Parathyroid adenoma (tissue), 2 donors: ENCODE results near the gene PIK3R3.

Source experiments
- H2AFZ ChIP-seq: fragments of 300-600 bp; sonication (generic); one replicate; pipeline ENCODE4 v1.7.0; 2017; ENCODE audit warnings: antibody characterized with exemption, mild to moderate bottlenecking
- H3K27ac ChIP-seq: fragments of 300-600 bp; sonication (generic); one replicate; pipeline ENCODE4 v1.7.0; 2017
- H3K27me3 ChIP-seq: fragments of 300-600 bp; sonication (generic); one replicate; pipeline ENCODE4 v1.7.0; 2017; ENCODE audit warnings: low read length; ENCODE audit not compliant: control insufficient read depth, insufficient read depth
- H3K36me3 ChIP-seq: fragments of 300-600 bp; sonication (generic); one replicate; pipeline ENCODE4 v1.7.0; 2017; ENCODE audit warnings: low read length; ENCODE audit not compliant: control insufficient read depth, insufficient read depth
- H3K4me1 ChIP-seq: fragments of 300-600 bp; sonication (generic); one replicate; pipeline ENCODE4 v1.7.0; 2017; ENCODE audit warnings: control low read depth
- H3K4me2 ChIP-seq: fragments of 300-600 bp; sonication (generic); one replicate; pipeline ENCODE4 v1.7.0; 2017; ENCODE audit warnings: low read length
- H3K4me3 ChIP-seq: fragments of 300-600 bp; sonication (generic); one replicate; pipeline ENCODE4 v1.7.0; 2017; ENCODE audit warnings: low read depth, low read length
- H3K79me2 ChIP-seq: fragments of 300-600 bp; sonication (generic); one replicate; pipeline ENCODE4 v1.7.0; 2017; ENCODE audit warnings: control low read depth
- H3K9ac ChIP-seq: fragments of 300-600 bp; sonication (generic); one replicate; pipeline ENCODE4 v1.7.0; 2017; ENCODE audit warnings: mild to moderate bottlenecking
- H3K9me3 ChIP-seq: fragments of 300-600 bp; sonication (generic); one replicate; pipeline ENCODE4 v1.7.0; 2017; ENCODE audit warnings: low read length; ENCODE audit not compliant: control insufficient read depth
- CTCF ChIP-seq: fragments of 300-600 bp; sonication (generic); IDR thresholded peaks from one replicate; pipeline ENCODE4 v1.7.0; 2017; ENCODE audit warnings: antibody characterized with exemption, mild to moderate bottlenecking
- donor health status: primary hyperparathyroidism.

PIK3R3 gene

GRCh38 chr1:46112108-46112507 is 20.3 kb downstream of the PIK3R3 start:
- Histone ChIP-seq H2AFZ (no peak overlapping the region), H3K4me1 (no peaks in the 10 kb centered on the region), H3K4me2 (no peak overlapping the region), H3K9ac (no peak overlapping the region), H3K79me2 (peaks cover 2% of the 10 kb centered on the region), H3K9me3 (no peaks in the 10 kb centered on the region), H3K36me3 (no peaks in the 10 kb centered on the region), H3K27ac (no peak overlapping the region), H3K4me3 (no peak overlapping the region), H3K27me3 (no peaks in the 10 kb centered on the region)
- no peak for TF ChIP-seq CTCF

- no peak for TF ChIP-seq CTCF
- H3K36me3 ChIP-seq: no peaks in the 10 kb centered on the region
- peaks cover 6% of the 10 kb centered on the region for H3K79me2 ChIP-seq
- H3K9me3 ChIP-seq: no peaks in the 10 kb centered on the region
- H3K27ac ChIP-seq: no peak overlapping the region
- H2AFZ ChIP-seq: no peak overlapping the region
- H3K9ac ChIP-seq: no peak overlapping the region
- no peaks in the 10 kb centered on the region for H3K4me1 ChIP-seq
- no peaks in the 10 kb centered on the region for H3K27me3 ChIP-seq
- H3K4me2 ChIP-seq: no peak overlapping the region
- no peak overlapping the region for H3K4me3 ChIP-seq
Measured at GRCh38 chr1:46110521-46110920, 21.9 kb downstream of the PIK3R3 start.

- no peaks in the 10 kb centered on the region for H3K9me3 ChIP-seq
- no peaks in the 10 kb centered on the region for H3K4me1 ChIP-seq
- no peak overlapping the region for H3K9ac ChIP-seq
- H3K36me3 ChIP-seq: no peaks in the 10 kb centered on the region
- peaks cover 4% of the 10 kb centered on the region for H3K79me2 ChIP-seq
- H3K4me3 ChIP-seq: no peak overlapping the region
- H2AFZ ChIP-seq: no peak overlapping the region
- TF ChIP-seq CTCF: no peak
- H3K27ac ChIP-seq: no peak overlapping the region
- no peak overlapping the region for H3K4me2 ChIP-seq
- H3K27me3 ChIP-seq: no peaks in the 10 kb centered on the region
Measured at GRCh38 chr1:46102769-46103476, 29.5 kb downstream of the PIK3R3 start.

GRCh38 chr1:46099215-46099614 is 33.2 kb downstream of the PIK3R3 start:
- Histone ChIP-seq H2AFZ (no peak overlapping the region), H3K79me2 (peaks cover 2% of the 10 kb centered on the region), H3K27ac (no peak overlapping the region), H3K4me3 (no peak overlapping the region), H3K36me3 (no peaks in the 10 kb centered on the region), H3K4me2 (no peak overlapping the region), H3K27me3 (no peaks in the 10 kb centered on the region), H3K4me1 (no peaks in the 10 kb centered on the region), H3K9me3 (no peaks in the 10 kb centered on the region), H3K9ac (no peak overlapping the region)
- TF ChIP-seq CTCF: no peak

- H3K4me2 ChIP-seq: no peak overlapping the region
- H3K9me3 ChIP-seq: no peaks in the 10 kb centered on the region
- TF ChIP-seq CTCF: no peak
Measured at GRCh38 chr1:46098027-46098712, 34.3 kb downstream of the PIK3R3 start.

More at GRCh38 chr1:46098027-46098712, 34.3 kb downstream of the PIK3R3 start:
- Histone ChIP-seq H3K27me3 (no peaks in the 10 kb centered on the region), H3K36me3 (no peaks in the 10 kb centered on the region), H3K4me3 (no peak overlapping the region), H3K79me2 (peaks cover 2% of the 10 kb centered on the region), H2AFZ (no peak overlapping the region), H3K27ac (no peak overlapping the region), H3K9ac (no peak overlapping the region), H3K4me1 (no peaks in the 10 kb centered on the region)
